Kidney epithelial cell (primary cell): Measurements from ENCODE around the gene FAM20C. TPM values are rescaled to one million over a fixed set of nuclear protein-coding genes. Genes with fewer than 3 reads are reported as not detected.

ENCODE experiments used
- DNase-seq: peaks from one replicate; pipeline ENCODE4 v3.0.0-alpha.2; 2010; ENCODE audit warnings: low read depth
- H3K27me3 ChIP-seq: 2 replicates; pipeline ENCODE4 v1.6.0; 2011; ENCODE audit warnings: low read length; ENCODE audit not compliant: control insufficient read depth, insufficient read depth
- H3K36me3 ChIP-seq: 2 replicates; pipeline ENCODE4 v1.5.1; 2011; ENCODE audit warnings: low read length; ENCODE audit not compliant: control insufficient read depth, insufficient read depth
- H3K4me3 ChIP-seq: 2 replicates; pipeline ENCODE4 v1.5.1; 2011; ENCODE audit warnings: low read depth, mild to moderate bottlenecking, control low read depth, low read length
- CTCF ChIP-seq: IDR thresholded peaks from 2 replicates; pipeline ENCODE4 v1.5.1; 2011; ENCODE audit warnings: mild to moderate bottlenecking, moderate library complexity, low read length, control low read depth, inconsistent platforms; ENCODE audit not compliant: insufficient read depth, poor library complexity, severe bottlenecking
- total RNA-seq: library from RNA; depleted of rRNA; stranded (reverse); fragments of >200 nt; gene quantifications from 2 replicates; pipeline ENCODE4 v1.2.3, GENCODE V29; 2015

Gene FAM20C
- total RNA-seq, 1 donor from 2014 or later: 39.1 TPM

- no peak overlapping the region for H3K4me3 ChIP-seq
- peaks cover 1% of the 10 kb centered on the region for H3K36me3 ChIP-seq
- DNase-seq: no peak
- TF ChIP-seq CTCF: no peak
- H3K27me3 ChIP-seq: no peaks in the 10 kb centered on the region
Measured at GRCh38 chr7:256981-257646, 64.7 kb downstream of the FAM20C start.

GRCh38 chr7:257647-257992 is 65.2 kb downstream of the FAM20C start:
- Histone ChIP-seq H3K4me3 (no peak overlapping the region), H3K27me3 (no peaks in the 10 kb centered on the region), H3K36me3 (peaks cover 1% of the 10 kb centered on the region)
- no peak for DNase-seq
- no peak for TF ChIP-seq CTCF

- Histone ChIP-seq H3K4me3 (no peak overlapping the region), H3K36me3 (peaks cover 1% of the 10 kb centered on the region), H3K27me3 (no peaks in the 10 kb centered on the region)
- TF ChIP-seq CTCF: no peak
- DNase-seq: no peak
Measured at GRCh38 chr7:258476-259190, 66.3 kb downstream of the FAM20C start.

GRCh38 chr7:259191-259505 is 66.8 kb downstream of the FAM20C start:
- no peak for TF ChIP-seq CTCF
- DNase-seq: no peak
- H3K27me3 ChIP-seq: no peaks in the 10 kb centered on the region
- H3K36me3 ChIP-seq: peaks cover 1% of the 10 kb centered on the region
- H3K4me3 ChIP-seq: no peak overlapping the region

- DNase-seq: no peak
- no peak for TF ChIP-seq CTCF
- peaks cover 1% of the 10 kb centered on the region for H3K36me3 ChIP-seq
- no peak overlapping the region for H3K4me3 ChIP-seq
- H3K27me3 ChIP-seq: no peaks in the 10 kb centered on the region
Measured at GRCh38 chr7:259751-260405, 67.5 kb downstream of the FAM20C start.
